A673 (cell line): ENCODE data around the gene GRID2. TPM values are rescaled to one million over a fixed set of nuclear protein-coding genes. Genes with fewer than 3 reads are reported as not detected.

Experiments used
- BruUV-seq: library from RNA; stranded (reverse); fragments of 400-500 nt; replicated peaks from 2 replicates; lab custom pipeline; 2021; lab: Mats Ljungman, UMichigan
- CTCF ChIA-PET: fragments of 300-600 bp; sonication (Branson Sonifier 250); formaldehyde crosslinking; loops from one replicate; lab custom pipeline; 2022; ENCODE audit warnings: antibody characterized with exemption; lab: Charles Lee
- POLR2A ChIA-PET: fragments of 300-600 bp; sonication (Branson Sonifier 250); formaldehyde crosslinking; loops from one replicate; lab custom pipeline; 2022; ENCODE audit warnings: antibody characterized with exemption; ENCODE audit not compliant: low non-redundant PET; lab: Charles Lee
- DNase-seq: peaks from one replicate; pipeline ENCODE4 v3.0.0-alpha.2; 2015; ENCODE audit warnings: low spot score
- H3K27ac ChIP-seq: fragments of 200-600 bp; sonication (generic); 2 replicates; pipeline ENCODE4 v1.5.1; 2016; ENCODE audit warnings: mixed run types, low read depth, mild to moderate bottlenecking, mixed read lengths, antibody characterized with exemption, low read length; ENCODE audit not compliant: poor library complexity, severe bottlenecking
- H3K27me3 ChIP-seq: fragments of 200-600 bp; sonication (generic); replicated peaks from 2 replicates; pipeline ENCODE4 v1.6.1; 2017; ENCODE audit warnings: mixed run types, low read depth, mild to moderate bottlenecking, mixed read lengths, antibody characterized with exemption, low read length; ENCODE audit not compliant: insufficient read depth, poor library complexity
- H3K36me3 ChIP-seq: fragments of 200-600 bp; sonication (generic); 2 replicates; pipeline ENCODE4 v1.6.1; 2016; ENCODE audit warnings: mixed run types, mild to moderate bottlenecking, mixed read lengths, antibody characterized with exemption, low read length; ENCODE audit not compliant: insufficient read depth, poor library complexity, severe bottlenecking
- H3K4me1 ChIP-seq: fragments of 200-600 bp; sonication (generic); 2 replicates; pipeline ENCODE4 v1.6.1; 2017; ENCODE audit warnings: mixed run types, mild to moderate bottlenecking, mixed read lengths, antibody characterized with exemption, low read length; ENCODE audit not compliant: insufficient read depth, poor library complexity, severe bottlenecking
- H3K4me3 ChIP-seq: fragments of 200-600 bp; sonication (generic); 2 replicates; pipeline ENCODE4 v1.5.1; 2016; ENCODE audit warnings: low read depth, mixed run types, mild to moderate bottlenecking, mixed read lengths, low read length; ENCODE audit not compliant: poor library complexity, severe bottlenecking
- H3K9me3 ChIP-seq: fragments of 200-600 bp; sonication (generic); 2 replicates; pipeline ENCODE4 v1.6.1; 2016; ENCODE audit warnings: mixed run types, low read depth, mild to moderate bottlenecking, mixed read lengths, antibody characterized with exemption, low read length; ENCODE audit not compliant: poor library complexity, severe bottlenecking
- EZH2 ChIP-seq: fragments of 200-600 bp; sonication (generic); IDR thresholded peaks from 2 replicates; pipeline ENCODE4 v1.6.1; 2017; ENCODE audit warnings: borderline replicate concordance, low read depth, mild to moderate bottlenecking, mixed read lengths, antibody characterized with exemption, low read length; ENCODE audit not compliant: poor library complexity, severe bottlenecking
- intact Hi-C: fragments of 100-400 bp; cut with micrococcal nuclease; formaldehyde crosslinking; loops from one replicate; pipeline ENCODE4 v1.10.0; 2022; ENCODE audit not compliant: unreplicated experiment
- total RNA-seq: library from RNA; stranded (reverse); gene quantifications from 2 replicates; pipeline ENCODE4 v1.2.3, GENCODE V29; 2021
- TF ChIP-seq, protein P1 (sequence below): fragments of 300-800, 200-600 bp; sonication (generic); conservative IDR thresholded peaks from 2 replicates; pipeline ENCODE4 v1.5.1; 2017; ENCODE audit warnings: low read depth, mild to moderate bottlenecking, antibody characterized with exemption, low read length, moderate library complexity, mixed read lengths

Gene GRID2
- total RNA-seq, 1 experiment from 2014 or later = not detected

- Histone ChIP-seq H3K36me3 (no peaks in the 10 kb centered on the region), H3K4me1 (no peaks in the 10 kb centered on the region), H3K27ac (no peak overlapping the region), H3K9me3 (no peaks in the 10 kb centered on the region), H3K27me3 (no peaks in the 10 kb centered on the region), H3K4me3 (no peak overlapping the region)
- POLR2A ChIA-PET = no interaction called here
- no TSS peak for BruUV-seq
- CTCF ChIA-PET = no interaction called here
- DNase-seq = no peak
- TF ChIP-seq, protein P1, sequence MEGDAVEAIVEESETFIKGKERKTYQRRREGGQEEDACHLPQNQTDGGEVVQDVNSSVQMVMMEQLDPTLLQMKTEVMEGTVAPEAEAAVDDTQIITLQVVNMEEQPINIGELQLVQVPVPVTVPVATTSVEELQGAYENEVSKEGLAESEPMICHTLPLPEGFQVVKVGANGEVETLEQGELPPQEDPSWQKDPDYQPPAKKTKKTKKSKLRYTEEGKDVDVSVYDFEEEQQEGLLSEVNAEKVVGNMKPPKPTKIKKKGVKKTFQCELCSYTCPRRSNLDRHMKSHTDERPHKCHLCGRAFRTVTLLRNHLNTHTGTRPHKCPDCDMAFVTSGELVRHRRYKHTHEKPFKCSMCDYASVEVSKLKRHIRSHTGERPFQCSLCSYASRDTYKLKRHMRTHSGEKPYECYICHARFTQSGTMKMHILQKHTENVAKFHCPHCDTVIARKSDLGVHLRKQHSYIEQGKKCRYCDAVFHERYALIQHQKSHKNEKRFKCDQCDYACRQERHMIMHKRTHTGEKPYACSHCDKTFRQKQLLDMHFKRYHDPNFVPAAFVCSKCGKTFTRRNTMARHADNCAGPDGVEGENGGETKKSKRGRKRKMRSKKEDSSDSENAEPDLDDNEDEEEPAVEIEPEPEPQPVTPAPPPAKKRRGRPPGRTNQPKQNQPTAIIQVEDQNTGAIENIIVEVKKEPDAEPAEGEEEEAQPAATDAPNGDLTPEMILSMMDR = no peak
- TF ChIP-seq EZH2 = no peak
- intact Hi-C loops = no loop called here
These were observed 1070.4 kb downstream of the GRID2 start for GRCh38 chr4:93373893-93374860.

- no peak overlapping the region for H3K4me3 ChIP-seq
- CTCF ChIA-PET = no interaction called here
- POLR2A ChIA-PET = no interaction called here
- TF ChIP-seq, protein P1 = no peak
- no peak for TF ChIP-seq EZH2
- H3K4me1 ChIP-seq = no peaks in the 10 kb centered on the region
- DNase-seq = no peak
- H3K27me3 ChIP-seq = no peaks in the 10 kb centered on the region
- no TSS peak for BruUV-seq
- H3K9me3 ChIP-seq = no peaks in the 10 kb centered on the region
- H3K36me3 ChIP-seq = no peaks in the 10 kb centered on the region
- no peak overlapping the region for H3K27ac ChIP-seq
- intact Hi-C loops = no loop called here
These were observed 1080.5 kb downstream of the GRID2 start for GRCh38 chr4:93384241-93384640.

- no peak overlapping the region for H3K27ac ChIP-seq
- no peak overlapping the region for H3K4me3 ChIP-seq
- ChIA-PET POLR2A (no interaction called here), CTCF (no interaction called here)
- BruUV-seq = no TSS peak
- intact Hi-C loops = no loop called here
- H3K9me3 ChIP-seq = no peaks in the 10 kb centered on the region
- H3K27me3 ChIP-seq = no peaks in the 10 kb centered on the region
- H3K4me1 ChIP-seq = no peaks in the 10 kb centered on the region
- DNase-seq = no peak
- no peaks in the 10 kb centered on the region for H3K36me3 ChIP-seq
- TF ChIP-seq, protein P1 = no peak
- no peak for TF ChIP-seq EZH2
These were observed 1081.1 kb downstream of the GRID2 start for GRCh38 chr4:93384887-93385286.
